SHP77 treated with DMSO at 0.1 percent for 48 hours (cell line): Measurements from ENCODE around the gene C2CD4B.
A peak's percentile ranks its signal among the peaks of the same experiment; 100 is the strongest.

Experiments
- DNase-seq: peaks from one replicate; lab custom pipeline; 2025; lab: John Stamatoyannopoulos, UW

Gene C2CD4B

DNA sequence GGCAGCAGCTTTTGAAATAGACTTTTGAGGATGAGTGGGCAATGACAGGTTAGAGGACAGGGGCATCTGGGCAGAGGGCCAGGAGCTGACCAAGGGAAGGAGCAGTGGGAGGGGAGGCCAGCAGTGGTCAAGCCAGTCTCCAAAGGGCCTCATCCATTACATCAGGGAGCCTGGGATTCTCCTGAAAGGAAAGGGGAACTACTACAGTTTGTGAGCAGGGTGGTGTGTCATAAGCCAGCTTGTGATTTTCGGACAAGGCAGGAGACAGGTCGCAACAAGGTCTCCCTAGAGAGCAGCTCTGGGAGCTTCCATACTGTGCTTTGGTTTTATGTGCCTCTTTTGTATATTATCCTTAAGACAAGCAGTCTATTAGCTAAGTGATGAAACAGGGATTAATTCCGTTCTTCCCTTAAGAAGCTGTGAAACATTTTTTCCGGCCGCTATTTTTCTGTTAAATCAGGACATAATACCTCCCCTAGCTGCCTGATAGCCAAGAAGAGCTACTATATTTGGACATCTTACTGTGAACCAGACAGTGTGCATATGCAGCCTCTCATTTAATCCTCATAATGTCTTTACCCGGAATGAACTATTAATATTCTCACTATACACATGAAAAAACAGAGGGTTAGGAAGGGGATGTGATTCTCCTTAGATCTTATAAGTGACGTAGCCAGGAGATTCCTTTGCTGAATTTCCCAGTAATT lies 46.4 kb downstream of the C2CD4B start:
- DNase-seq = peak; percentile 46

DNA sequence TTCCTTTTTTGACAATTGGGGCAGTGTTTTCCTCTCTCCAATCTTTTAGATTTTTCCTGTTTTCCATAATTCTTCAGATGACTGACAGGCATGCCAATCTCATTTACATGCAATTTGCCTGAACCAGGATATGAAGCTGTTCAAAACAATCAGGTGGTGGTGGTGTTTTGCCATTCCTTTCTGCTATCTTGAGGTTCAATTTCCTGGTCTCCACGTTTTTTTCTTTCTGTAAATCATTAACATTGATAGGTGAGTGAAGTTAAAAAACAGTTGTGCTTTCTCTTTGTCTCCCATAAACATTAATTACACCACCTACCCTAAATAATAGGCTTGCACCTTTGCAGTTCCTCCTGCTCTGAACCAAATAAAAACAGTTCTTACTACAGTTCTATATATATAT lies 49.2 kb downstream of the C2CD4B start:
- DNase-seq = no peak
